ENCODE measurements around the gene EMID1.

Gene EMID1

DNA sequence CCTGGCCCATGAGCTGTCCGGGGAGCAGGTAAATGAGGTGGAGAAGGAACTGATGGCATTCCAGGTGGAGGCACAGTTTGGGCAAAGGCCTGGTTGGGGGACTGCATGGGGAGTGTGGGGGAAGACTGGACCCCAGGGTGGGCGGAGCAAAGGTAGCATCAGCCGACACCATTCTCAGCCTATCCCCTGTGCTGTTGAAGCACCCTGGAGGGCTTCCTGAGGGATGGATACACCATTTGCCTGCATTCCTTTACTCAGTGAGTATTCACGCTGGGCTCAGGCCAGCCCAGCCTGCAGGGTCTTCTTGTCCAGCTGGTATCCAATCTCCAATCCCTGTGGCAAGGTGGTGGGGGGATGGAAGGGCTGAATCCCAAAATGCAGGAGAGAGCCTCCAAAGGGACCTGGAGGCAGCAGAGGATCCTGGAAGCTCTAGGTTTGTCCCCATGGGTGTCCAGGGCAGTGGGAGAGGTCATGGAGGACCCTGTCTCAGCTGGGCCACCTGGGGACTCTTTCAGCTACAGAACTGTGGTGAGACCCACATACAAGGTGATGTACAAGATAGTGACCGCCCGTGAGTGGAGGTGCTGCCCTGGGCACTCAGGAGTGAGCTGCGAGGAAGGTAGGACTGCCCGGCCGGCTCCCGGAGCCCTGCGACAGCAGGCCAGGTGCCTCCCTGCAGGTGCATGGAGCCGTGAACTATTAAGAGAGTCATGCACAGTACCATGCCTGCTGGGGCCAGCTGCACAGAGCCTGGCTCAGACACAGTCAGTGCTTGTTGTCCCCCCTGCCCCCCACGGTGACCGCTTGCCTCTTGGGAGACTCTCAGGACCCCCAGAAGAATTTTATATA, 9.5 kb downstream of the EMID1 start:
- in situ Hi-C loops (cut with HindIII; ENCODE audit: low pct_ligation_motif_present, low sequenced_read_pairs): no loop called here
- H3K27me3 ChIP-seq (replicated peaks): no peaks in the 10 kb centered on the region
- no peak for DNase-seq
- no peak overlapping the region for H3K4me3 ChIP-seq (ENCODE audit: low read depth, low read length)
- H3K36me3 ChIP-seq (replicated peaks): no peaks in the 10 kb centered on the region
- H3K27ac ChIP-seq: no peak overlapping the region
- TF ChIP-seq, protein P1, sequence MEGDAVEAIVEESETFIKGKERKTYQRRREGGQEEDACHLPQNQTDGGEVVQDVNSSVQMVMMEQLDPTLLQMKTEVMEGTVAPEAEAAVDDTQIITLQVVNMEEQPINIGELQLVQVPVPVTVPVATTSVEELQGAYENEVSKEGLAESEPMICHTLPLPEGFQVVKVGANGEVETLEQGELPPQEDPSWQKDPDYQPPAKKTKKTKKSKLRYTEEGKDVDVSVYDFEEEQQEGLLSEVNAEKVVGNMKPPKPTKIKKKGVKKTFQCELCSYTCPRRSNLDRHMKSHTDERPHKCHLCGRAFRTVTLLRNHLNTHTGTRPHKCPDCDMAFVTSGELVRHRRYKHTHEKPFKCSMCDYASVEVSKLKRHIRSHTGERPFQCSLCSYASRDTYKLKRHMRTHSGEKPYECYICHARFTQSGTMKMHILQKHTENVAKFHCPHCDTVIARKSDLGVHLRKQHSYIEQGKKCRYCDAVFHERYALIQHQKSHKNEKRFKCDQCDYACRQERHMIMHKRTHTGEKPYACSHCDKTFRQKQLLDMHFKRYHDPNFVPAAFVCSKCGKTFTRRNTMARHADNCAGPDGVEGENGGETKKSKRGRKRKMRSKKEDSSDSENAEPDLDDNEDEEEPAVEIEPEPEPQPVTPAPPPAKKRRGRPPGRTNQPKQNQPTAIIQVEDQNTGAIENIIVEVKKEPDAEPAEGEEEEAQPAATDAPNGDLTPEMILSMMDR (IDR thresholded peaks at IDR 0.05; ENCODE audit: low read depth, low read length, missing control alignments): no peak

DNA sequence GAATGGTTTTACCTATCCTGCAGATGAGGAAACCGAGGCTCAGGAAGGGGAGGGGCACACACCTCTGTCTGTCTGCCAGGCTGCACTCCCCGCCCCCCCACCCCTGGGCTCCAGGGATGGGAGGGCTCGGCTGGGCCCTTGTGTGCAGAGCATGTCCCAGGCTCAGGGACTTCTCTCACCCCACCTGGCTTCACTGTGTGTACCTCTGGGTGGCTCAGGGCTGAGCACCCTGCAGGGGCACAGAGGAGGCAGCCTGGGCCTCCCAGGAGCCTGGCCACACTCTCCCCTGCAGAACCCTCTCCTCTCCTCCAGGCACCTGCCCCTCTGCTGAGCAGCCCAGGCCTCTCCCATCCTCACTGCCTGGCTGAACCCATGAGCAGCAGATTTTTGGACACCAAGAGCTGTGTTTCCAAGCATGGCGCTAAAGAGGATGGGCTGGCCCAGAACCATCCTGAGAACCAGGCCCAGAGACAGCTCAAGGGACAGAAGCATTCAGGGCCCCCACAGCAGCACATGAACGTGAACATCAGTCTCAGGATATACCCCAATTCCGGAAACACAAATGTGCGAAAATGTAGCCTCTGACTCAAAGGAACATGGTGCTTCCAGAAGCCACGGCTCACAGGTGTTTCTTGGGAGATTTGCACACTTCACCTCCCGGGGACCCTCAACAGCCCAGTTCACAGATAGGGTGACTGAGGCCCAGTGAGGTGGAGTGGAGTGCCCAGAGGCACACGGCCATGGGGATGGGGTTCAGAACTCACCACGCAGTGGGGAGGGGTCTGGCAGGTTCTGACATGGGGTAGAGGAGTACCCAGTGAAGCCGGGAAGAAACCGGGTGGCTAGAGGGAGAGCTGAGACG, 10.5 kb downstream of the EMID1 start:
- TF ChIP-seq, protein P1 (IDR thresholded peaks at IDR 0.05; ENCODE audit: low read depth, low read length, missing control alignments): no peak
- no peak overlapping the region for H3K27ac ChIP-seq
- no peaks in the 10 kb centered on the region for H3K36me3 ChIP-seq (replicated peaks)
- in situ Hi-C loops (cut with HindIII; ENCODE audit: low pct_ligation_motif_present, low sequenced_read_pairs): no loop called here
- DNase-seq: no peak
- H3K4me3 ChIP-seq (ENCODE audit: low read depth, low read length): no peak overlapping the region
- no peaks in the 10 kb centered on the region for H3K27me3 ChIP-seq (replicated peaks)

DNA sequence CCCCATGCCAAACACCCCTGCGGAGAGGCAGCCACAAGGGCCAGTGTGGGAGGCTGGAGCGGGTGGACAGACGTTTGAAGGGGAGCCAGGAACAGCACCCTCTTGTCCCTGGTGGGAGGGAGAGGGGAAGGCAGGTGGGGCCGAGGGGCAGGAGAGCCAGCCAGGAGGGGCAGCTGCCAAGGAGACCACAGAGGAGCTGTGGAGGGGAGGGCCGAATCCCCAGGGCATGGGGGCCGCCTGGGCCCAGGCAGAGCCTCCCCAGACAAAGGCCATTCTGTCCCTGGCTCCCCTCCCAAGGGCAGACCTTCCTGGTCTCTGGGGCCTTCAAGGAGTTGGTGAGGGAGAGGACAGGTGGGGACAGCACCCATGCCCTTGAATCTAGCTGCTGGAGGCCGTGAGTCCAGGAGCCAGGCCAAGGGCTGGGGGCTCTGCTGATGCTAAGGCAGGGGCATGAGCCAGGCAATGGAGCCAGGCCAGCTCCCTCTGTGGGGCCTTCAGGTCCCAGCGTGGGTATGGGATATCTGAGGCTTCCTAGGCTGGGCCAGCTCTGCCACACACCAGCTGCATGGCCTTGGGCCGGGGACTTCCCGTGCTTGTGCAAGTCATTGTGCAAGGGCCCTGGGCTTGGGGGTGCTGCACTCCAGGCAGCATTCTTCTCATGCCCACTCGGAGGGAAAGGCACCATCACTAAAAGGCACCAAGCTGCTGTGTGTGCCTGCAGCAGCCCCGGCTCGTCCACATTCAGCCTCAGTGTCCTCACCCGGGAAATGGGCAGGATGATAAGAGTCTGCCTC, 11.4 kb downstream of the EMID1 start:
- no peaks in the 10 kb centered on the region for H3K36me3 ChIP-seq (replicated peaks)
- no peak overlapping the region for H3K27ac ChIP-seq
- DNase-seq: no peak
- no peak overlapping the region for H3K4me3 ChIP-seq (ENCODE audit: low read depth, low read length)
- no peaks in the 10 kb centered on the region for H3K27me3 ChIP-seq (replicated peaks)
- TF ChIP-seq, protein P1 (IDR thresholded peaks at IDR 0.05; ENCODE audit: low read depth, low read length, missing control alignments): no peak
- in situ Hi-C loops (cut with HindIII; ENCODE audit: low pct_ligation_motif_present, low sequenced_read_pairs): no loop called here

DNA sequence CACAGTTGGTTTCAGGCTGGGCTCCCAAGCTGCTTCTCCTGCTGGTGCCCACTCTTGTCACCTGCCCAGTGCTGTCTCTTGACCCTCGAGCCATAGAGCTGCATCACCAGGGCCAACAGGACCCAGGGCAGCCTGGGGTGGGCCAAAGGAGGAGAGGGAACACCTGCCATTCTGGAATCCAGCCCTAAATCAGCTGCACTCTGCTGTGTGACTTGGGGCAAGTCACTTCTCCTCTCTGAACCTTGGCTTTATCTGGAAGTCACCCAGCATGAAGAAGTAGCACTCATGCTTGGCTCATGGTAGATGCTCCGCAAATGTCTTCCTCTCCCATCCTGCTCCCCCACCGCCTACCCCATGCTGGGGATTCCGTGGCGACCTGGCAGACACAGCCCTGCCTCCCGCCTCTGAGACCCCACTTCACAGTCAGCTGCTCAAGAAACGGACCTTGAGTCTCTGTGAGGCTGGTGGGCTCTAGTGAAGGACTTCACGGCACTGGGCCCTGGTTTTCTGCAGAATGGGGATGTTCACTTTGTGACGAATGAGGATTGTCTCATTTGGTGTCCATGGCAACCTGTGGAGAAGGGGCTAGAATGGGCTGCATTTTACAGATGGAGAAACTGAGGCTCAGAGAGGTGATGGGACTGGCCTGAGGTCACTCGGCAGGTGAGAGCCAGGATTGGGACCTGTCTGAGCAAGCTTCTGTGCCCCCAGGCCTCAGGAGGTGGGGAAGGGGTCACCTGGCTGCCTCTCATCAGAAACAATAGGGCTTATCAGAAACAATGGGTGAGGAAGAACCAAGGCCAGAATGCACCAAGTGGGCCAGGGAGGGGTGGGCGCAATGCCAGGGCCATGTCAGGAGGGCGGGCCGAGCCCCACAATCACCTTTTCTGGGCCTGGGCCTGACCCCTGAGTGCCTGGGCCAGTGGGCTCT, 12.4 kb downstream of the EMID1 start:
- TF ChIP-seq, protein P1 (IDR thresholded peaks at IDR 0.05; ENCODE audit: low read depth, low read length, missing control alignments): no peak
- no peak overlapping the region for H3K4me3 ChIP-seq (ENCODE audit: low read depth, low read length)
- in situ Hi-C loops (cut with HindIII; ENCODE audit: low pct_ligation_motif_present, low sequenced_read_pairs): no loop called here
- no peak for DNase-seq
- no peaks in the 10 kb centered on the region for H3K36me3 ChIP-seq (replicated peaks)
- H3K27me3 ChIP-seq (replicated peaks): no peaks in the 10 kb centered on the region
- H3K27ac ChIP-seq: no peak overlapping the region

All from brain microvascular endothelial cell (primary cell).